ENCODE measurements around the gene PI4K2B. TPM values are rescaled to one million over a fixed set of nuclear protein-coding genes. Genes with fewer than 3 reads are reported as not detected.
"Not testable (repeated sequence)": the region's sequence is repeated elsewhere in the genome, so short reads cannot be mapped to it uniquely, and the experiment has no call there.

Gene PI4K2B
- total RNA-seq, 4 donors from 2014 or later: 17.9 to 25.6 (median 18.8) TPM

DNA sequence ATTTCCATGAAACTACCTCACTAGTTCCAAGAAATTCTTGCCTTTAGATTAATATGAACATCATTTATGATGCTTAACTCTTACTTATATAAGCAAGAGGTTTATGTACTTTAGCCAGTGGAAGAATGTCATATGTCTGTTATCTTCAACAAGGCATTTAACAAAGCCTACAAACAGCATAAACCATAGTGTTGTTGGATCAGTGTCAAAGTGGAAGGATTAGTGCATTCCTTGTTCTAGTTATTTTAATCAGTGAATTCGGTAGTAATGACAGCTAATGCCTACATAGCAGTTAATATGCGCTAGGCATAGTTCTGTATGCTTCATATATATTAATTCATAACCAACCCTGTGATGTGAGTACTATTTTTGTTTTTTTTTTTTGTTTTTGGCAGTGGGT, 3.1 kb downstream of the PI4K2B start:
- TF ChIP-seq, protein P1, sequence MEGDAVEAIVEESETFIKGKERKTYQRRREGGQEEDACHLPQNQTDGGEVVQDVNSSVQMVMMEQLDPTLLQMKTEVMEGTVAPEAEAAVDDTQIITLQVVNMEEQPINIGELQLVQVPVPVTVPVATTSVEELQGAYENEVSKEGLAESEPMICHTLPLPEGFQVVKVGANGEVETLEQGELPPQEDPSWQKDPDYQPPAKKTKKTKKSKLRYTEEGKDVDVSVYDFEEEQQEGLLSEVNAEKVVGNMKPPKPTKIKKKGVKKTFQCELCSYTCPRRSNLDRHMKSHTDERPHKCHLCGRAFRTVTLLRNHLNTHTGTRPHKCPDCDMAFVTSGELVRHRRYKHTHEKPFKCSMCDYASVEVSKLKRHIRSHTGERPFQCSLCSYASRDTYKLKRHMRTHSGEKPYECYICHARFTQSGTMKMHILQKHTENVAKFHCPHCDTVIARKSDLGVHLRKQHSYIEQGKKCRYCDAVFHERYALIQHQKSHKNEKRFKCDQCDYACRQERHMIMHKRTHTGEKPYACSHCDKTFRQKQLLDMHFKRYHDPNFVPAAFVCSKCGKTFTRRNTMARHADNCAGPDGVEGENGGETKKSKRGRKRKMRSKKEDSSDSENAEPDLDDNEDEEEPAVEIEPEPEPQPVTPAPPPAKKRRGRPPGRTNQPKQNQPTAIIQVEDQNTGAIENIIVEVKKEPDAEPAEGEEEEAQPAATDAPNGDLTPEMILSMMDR (IDR thresholded peaks at IDR 0.05): no peak
- TF ChIP-seq POLR2A (IDR thresholded peaks at IDR 0.05): no peak
- DNase-seq (ENCODE audit: low spot score in 2 of 2): no peak
- intact Hi-C loops (cut with DNase I; ENCODE audit: low total_unique reads): loop anchor here (10.0 kb wide), 1 partner anchor 68 kb away; no protein-coding TSS in a partner anchor
- no peak overlapping the region for H3K4me3 ChIP-seq (ENCODE audit: low read depth, poor library complexity, severe bottlenecking)
- WGBS, 2 donors: 65 to 84% methylated on average over 2 of the region's 2 CpGs

DNA sequence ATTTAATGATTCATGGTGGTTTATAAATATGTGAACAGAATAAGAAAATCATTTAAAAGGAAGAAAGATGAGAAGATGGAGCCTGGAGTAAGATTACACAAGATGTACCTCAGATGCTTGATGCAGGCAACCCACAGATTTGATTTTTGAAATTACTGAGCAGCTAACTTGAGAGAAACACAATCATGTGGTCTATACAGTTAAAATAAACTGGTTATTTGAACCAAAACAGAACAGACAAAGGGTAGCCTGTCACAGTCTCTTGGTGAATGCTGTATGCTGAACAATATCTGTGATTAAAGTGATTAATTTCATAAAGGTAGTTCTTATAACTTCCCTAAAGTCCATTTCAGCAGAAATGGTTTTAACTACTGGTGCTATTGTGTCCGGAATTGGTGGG, 4.2 kb downstream of the PI4K2B start:
- intact Hi-C loops (cut with DNase I; ENCODE audit: low total_unique reads): loop anchor here (10.0 kb wide), 1 partner anchor 67 kb away; no protein-coding TSS in a partner anchor
- WGBS, 2 donors: 100% methylated on average over 1 of the region's 1 CpG
- TF ChIP-seq, protein P1 (IDR thresholded peaks at IDR 0.05): no peak
- no peak for TF ChIP-seq POLR2A (IDR thresholded peaks at IDR 0.05)
- no peak for DNase-seq (ENCODE audit: low spot score in 2 of 2)
- H3K4me3 ChIP-seq (ENCODE audit: low read depth, poor library complexity, severe bottlenecking): no peak overlapping the region

DNA sequence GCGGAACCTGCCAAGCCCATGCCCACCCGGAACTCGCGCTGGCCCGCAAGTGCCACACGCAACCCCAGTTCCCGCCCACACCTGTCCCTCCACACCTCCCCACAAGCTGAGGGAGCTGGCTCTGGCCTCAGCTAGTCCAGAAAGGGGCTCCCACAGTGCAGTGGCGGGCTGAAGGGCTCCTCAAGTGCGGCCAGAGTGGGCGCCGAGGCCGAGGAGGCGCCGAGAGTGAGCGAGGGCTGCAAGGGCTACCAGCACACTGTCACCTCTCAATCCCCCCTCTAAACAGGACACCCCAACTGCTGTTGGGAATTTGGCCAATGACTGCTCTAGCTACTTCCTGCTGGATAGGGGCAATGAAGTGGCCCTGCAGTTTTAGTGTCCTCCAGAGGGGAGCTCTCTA, 5.7 kb downstream of the PI4K2B start:
- not testable (repeated sequence) for DNase-seq (ENCODE audit: low spot score in 2 of 2); H3K4me3 ChIP-seq (ENCODE audit: low read depth, poor library complexity, severe bottlenecking)
- intact Hi-C loops (cut with DNase I; ENCODE audit: low total_unique reads): loop anchor here (10.0 kb wide), 1 partner anchor 65 kb away; no protein-coding TSS in a partner anchor
- 98% methylated on average over 8 to 15 of the region's 15 CpGs for WGBS, 2 donors

DNA sequence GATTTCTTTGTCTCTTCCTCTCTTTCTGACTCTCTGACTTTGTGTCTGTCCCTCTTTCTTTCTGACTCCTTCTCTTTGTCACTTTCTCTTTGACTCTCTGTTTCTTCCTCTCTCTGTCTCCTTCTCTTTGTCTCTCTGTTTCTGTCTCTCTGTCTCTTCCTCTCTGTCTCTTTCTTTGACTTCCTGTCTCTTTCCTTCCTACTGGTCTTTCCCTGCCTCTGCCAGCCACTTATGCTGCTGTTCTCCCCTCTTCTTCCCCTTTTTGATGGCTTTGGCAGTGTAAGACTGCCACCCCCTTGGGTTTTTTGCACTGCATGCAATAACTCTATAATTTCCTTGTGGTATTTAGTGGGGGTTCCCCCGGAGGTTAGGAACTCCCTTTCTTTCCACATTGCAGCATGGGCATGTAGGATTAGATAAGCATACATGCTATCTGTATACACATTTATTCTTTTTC, 6.9 kb downstream of the PI4K2B start:
- intact Hi-C loops (cut with DNase I; ENCODE audit: low total_unique reads); H3K4me3 ChIP-seq (ENCODE audit: low read depth, poor library complexity, severe bottlenecking); DNase-seq (ENCODE audit: low spot score in 2 of 2): not testable (repeated sequence)
- WGBS, 2 donors: 63% methylated on average over 1 of the region's 1 CpG

DNA sequence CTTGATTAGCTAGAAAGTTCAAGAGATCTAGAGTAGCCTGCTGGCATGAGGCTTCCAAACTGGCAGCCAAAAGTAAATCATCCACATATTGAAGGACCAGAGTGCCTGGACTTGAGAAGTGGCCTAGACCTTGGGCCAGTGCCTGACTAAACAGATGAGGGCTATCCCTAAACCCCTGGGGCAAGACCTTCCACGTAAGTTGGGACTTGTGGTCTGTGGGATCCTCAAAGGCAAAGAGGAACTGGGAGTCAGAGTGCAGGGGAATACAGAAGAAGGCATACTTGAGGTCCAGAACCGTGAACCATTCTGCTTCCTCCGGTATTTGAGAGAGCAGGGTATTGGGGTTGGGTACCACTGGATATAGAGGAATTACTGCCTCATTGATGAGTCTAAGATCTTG, 8.4 kb downstream of the PI4K2B start:
- H3K4me3 ChIP-seq (ENCODE audit: low read depth, poor library complexity, severe bottlenecking); DNase-seq (ENCODE audit: low spot score in 2 of 2); intact Hi-C loops (cut with DNase I; ENCODE audit: low total_unique reads): not testable (repeated sequence)
- 85 to 100% methylated on average over 3 of the region's 3 CpGs for WGBS, 2 donors

DNA sequence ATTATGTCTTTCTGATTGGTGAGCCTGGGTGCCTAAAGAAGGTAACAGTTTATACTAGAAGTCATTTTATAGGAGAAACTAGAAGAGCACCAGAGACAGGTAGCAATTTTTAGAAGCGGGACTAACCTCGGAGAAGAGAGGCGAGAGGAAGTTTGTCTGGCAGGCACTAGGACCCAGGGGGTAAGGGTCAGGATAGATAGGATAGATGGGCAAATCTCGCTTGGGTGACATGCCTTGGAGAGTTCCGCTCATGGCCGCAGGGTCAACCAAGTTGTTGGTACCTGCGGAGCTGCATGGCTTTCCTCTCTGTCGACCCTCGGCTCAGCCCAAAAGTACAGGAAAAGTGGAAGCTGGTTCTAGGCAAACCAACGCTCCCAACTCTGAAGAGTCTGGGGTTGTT, 11.3 kb downstream of the PI4K2B start:
- no peak for DNase-seq (ENCODE audit: low spot score in 2 of 2)
- 95 to 98% methylated on average over 10 of the region's 10 CpGs for WGBS, 2 donors
- intact Hi-C loops (cut with DNase I; ENCODE audit: low total_unique reads): loop anchor here (5.0 kb wide), 1 partner anchor 42 kb away; no protein-coding TSS in a partner anchor
- no peak for TF ChIP-seq POLR2A (IDR thresholded peaks at IDR 0.05)
- TF ChIP-seq, protein P1 (IDR thresholded peaks at IDR 0.05): no peak
- H3K4me3 ChIP-seq (ENCODE audit: low read depth, poor library complexity, severe bottlenecking): no peak overlapping the region

DNA sequence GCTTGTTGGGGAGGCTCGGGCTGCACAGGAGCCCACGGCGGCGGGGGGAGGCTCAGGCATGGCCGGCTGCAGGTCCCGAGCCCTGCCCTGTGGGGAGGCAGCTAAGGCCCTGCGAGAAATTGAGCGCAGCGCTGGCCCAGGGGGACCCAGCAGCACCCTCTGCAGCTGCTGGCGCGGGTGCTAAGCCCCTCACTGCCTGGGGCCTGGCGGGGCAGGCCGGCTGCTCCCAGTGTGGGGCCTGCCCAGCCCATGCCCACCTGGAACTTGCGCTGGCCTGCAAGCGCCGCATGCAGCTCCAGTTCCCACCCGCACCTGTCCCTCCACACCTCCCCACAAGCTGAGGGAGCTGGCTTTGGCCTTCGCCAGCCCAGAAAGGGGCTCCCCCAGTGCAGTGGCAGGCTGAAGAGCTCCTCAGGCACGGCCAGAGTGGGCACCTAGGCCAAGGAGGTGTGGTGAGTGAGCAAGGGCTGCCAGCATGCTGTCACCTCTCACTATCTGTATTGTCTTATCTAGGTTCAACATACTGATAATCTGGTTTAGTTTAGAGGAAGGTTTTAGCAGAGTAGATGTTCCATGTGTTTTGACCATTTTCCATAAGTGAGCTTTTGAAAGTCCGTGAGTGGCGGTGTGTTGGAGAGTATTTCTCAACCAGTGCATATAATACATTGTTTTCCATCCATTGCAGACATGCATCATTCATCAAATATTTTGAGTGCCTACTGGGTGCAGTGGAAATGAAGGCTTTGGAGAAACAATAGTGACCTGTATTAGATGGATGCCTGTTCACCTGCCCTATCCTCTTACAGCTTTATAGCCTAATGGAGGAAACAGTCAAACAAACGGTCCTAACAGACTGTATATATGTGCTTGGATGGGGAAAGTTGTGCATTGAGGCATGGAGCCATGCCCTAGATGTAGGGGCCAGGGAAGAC, 13.1 kb downstream of the PI4K2B start:
- intact Hi-C loops (cut with DNase I; ENCODE audit: low total_unique reads): loop anchor here (5.0 kb wide), 1 partner anchor 40 kb away; no protein-coding TSS in a partner anchor
- no peak for DNase-seq (ENCODE audit: low spot score in 2 of 2)
- H3K4me3 ChIP-seq (ENCODE audit: low read depth, poor library complexity, severe bottlenecking): no peak overlapping the region
- TF ChIP-seq, protein P1 (IDR thresholded peaks at IDR 0.05): no peak
- TF ChIP-seq POLR2A (IDR thresholded peaks at IDR 0.05): no peak
- WGBS, 2 donors: 90 to 92% methylated on average over 14 to 21 of the region's 22 CpGs

DNA sequence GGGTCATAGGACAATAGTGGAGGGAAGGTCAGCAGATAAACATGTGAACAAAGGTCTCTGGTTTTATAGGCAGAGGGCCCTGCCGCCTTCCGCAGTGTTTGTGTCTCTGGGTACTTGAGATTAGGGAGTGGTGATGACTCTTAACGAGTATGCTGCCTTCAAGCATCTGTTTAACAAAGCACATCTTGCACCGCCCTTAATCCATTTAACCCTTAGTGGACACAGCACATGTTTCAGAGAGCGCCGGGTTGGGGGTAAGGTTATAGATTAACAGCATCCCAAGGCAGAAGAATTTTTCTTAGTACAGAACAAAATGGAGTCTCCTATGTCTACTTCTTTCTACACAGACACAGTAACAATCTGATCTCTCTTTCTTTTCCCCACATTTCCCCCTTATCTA, 15.0 kb downstream of the PI4K2B start:
- intact Hi-C loops (cut with DNase I; ENCODE audit: low total_unique reads): loop anchor here (5.0 kb wide), 1 partner anchor 38 kb away; no protein-coding TSS in a partner anchor
- WGBS, 2 donors: 78 to 79% methylated on average over 6 of the region's 6 CpGs
- H3K4me3 ChIP-seq (ENCODE audit: low read depth, poor library complexity, severe bottlenecking); DNase-seq (ENCODE audit: low spot score in 2 of 2): not testable (repeated sequence)

DNA sequence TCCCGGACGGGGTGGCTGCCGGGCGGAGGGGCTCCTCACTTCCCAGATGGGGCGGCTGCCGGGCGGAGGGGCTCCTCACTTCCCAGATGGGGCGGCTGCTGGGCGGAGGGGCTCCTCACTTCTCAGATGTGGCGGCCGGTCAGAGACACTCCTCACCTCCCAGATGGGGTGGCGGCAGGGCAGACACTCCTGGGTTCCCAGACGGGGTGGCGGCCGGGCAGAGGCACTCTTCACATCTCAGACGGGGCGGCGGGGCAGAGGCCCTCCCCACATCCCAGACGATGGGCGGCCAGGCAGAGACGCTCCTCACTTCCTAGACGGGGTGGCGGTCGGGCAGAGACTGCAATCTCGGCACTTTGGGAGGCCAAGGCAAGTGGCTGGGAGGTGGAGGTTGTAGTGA, 15.7 kb downstream of the PI4K2B start:
- not testable (repeated sequence) for DNase-seq (ENCODE audit: low spot score in 2 of 2); H3K4me3 ChIP-seq (ENCODE audit: low read depth, poor library complexity, severe bottlenecking)
- intact Hi-C loops (cut with DNase I; ENCODE audit: low total_unique reads): loop anchor here (5.0 kb wide), 1 partner anchor 38 kb away; no protein-coding TSS in a partner anchor
- WGBS, 2 donors: 96 to 99% methylated on average over 10 to 14 of the region's 25 CpGs
